Spinal cord (tissue), 10 donors: ENCODE data around the gene FHDC1. TPM values are rescaled to one million over a fixed set of nuclear protein-coding genes. Genes with fewer than 3 reads are reported as not detected.

Experiments
- DNase-seq, 6 donors: peaks; one replicate each; pipeline versions ENCODE4 v3.0.0 to v3.0.0-alpha.2; 2013 to 2015; ENCODE audit warnings: low spot score in 6 of 6, low read depth in 4 of 6
- H3K27ac ChIP-seq: one replicate; pipeline ENCODE4 v1.5.1; 2013; ENCODE audit warnings: low read depth, low read length, control low read depth
- H3K27me3 ChIP-seq: one replicate; pipeline ENCODE4 v1.6.1; 2013; ENCODE audit warnings: low read length; ENCODE audit not compliant: control insufficient read depth, insufficient read depth
- H3K36me3 ChIP-seq: one replicate; pipeline ENCODE4 v1.6.1; 2013; ENCODE audit warnings: low read length; ENCODE audit not compliant: control insufficient read depth, insufficient read depth
- H3K4me1 ChIP-seq: one replicate; pipeline ENCODE4 v1.6.1; 2013; ENCODE audit warnings: low read length; ENCODE audit not compliant: control insufficient read depth, insufficient read depth
- H3K4me3 ChIP-seq: one replicate; pipeline ENCODE4 v1.5.1; 2013; ENCODE audit warnings: low read depth, low read length, control low read depth
- H3K9me3 ChIP-seq: one replicate; pipeline ENCODE4 v1.6.1; 2013; ENCODE audit warnings: low read length; ENCODE audit not compliant: control insufficient read depth, insufficient read depth
- WGBS: methylation state at CpG from one replicate; pipeline ENCODE4 v1.1.5; 2013; ENCODE audit warnings: missing lambda C conversion rate; ENCODE audit not compliant: insufficient coverage; 5-methylcytosine and 5-hydroxymethylcytosine counted together
- polyA plus RNA-seq, 2 donors: library from polyadenylated mRNA; unstranded; fragments of 120-200 nt; gene quantifications; one replicate each; pipeline ENCODE4 v1.2.1, GENCODE V29; 2013; ENCODE audit not compliant: insufficient read length in 2 of 2
- total RNA-seq, 2 donors: library from RNA; depleted of rRNA in 1 of 2; stranded (reverse); fragments of 120-200 nt in 1 of 2; fragments of >200 nt in 1 of 2; gene quantifications; one replicate each; pipeline versions ENCODE4 v1.2.3 to v1.2.4, GENCODE V29; 2013 to 2014
- donor health status: healthy.

Gene FHDC1
- total and polyA plus RNA-seq, 4 donors: 2.5 to 8.1 (median 5.9) TPM

DNA sequence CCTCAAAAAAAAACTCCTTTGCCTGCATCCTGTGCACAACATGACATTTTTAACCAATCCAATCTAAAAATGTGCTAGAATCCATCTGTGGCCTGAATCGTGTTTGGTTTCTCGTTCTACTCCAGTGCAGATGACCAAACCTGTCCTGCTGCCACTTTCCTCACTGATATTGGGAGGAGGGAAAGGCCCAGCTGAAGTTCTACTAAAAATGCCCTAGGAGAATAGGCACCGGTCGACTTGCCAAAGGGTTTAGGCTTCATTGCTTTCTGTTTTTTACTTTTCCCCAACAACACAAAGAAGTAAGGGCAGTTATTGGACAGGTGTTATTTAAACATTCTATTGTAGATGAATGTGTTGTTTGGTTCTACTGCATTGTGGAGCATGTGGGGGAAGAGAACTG, 7.8 kb upstream of the FHDC1 start:
- DNase-seq: no peak
- Histone ChIP-seq H3K27ac (no peak overlapping the region), H3K4me1 (no peaks in the 10 kb centered on the region), H3K9me3 (no peaks in the 10 kb centered on the region), H3K36me3 (no peaks in the 10 kb centered on the region), H3K4me3 (no peak overlapping the region), H3K27me3 (peaks cover 2% of the 10 kb centered on the region)
- no CpG with 5 or more reads among the region's 4 CpGs for WGBS

DNA sequence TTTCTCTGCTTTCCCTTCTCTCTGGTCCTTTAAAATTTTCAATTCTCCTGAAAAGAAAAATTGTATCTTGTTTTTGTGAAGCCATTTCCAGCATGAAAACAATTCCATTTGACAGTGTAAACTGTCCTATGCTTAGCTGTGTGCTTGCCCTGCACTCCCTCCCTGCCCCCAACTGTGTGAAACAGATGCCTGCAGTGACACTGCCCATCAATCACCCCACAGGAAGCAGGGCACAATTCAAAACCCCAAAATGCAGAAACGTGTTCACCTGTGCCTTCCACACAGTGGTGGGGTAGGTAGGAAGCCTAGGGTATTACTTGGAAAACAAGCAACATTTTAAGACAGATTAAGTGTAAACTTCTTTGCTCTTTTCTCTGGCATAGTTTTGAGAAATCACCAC, 6.2 kb upstream of the FHDC1 start:
- Histone ChIP-seq H3K36me3 (no peaks in the 10 kb centered on the region), H3K27me3 (peaks cover 6% of the 10 kb centered on the region), H3K4me3 (no peak overlapping the region), H3K27ac (no peak overlapping the region), H3K9me3 (no peaks in the 10 kb centered on the region), H3K4me1 (no peaks in the 10 kb centered on the region)
- WGBS: no CpG with 5 or more reads among the region's 1 CpG
- DNase-seq: no peak

DNA sequence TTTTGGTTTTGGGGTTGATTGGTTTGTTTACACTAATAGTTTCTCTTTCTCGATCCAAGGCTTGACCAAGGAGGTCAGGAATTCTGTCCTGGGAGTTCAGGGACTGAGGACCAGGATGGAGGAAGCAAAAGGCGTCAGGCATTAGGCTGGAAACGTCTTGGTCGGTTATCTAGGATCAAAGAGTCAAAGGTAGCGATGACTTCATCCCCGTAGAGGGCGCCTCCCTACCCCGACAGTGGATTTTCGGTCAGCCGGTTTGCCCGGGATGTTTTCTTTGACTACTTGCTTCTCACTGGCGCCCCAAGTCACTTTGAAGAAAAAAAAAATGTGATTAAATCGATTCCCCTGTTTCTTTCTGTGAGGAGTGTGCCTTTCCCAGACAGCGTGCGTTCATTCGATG, 980 bp upstream of the FHDC1 start:
- DNase-seq: peak in 2 of 6 donors; percentile 22 to 54

DNA sequence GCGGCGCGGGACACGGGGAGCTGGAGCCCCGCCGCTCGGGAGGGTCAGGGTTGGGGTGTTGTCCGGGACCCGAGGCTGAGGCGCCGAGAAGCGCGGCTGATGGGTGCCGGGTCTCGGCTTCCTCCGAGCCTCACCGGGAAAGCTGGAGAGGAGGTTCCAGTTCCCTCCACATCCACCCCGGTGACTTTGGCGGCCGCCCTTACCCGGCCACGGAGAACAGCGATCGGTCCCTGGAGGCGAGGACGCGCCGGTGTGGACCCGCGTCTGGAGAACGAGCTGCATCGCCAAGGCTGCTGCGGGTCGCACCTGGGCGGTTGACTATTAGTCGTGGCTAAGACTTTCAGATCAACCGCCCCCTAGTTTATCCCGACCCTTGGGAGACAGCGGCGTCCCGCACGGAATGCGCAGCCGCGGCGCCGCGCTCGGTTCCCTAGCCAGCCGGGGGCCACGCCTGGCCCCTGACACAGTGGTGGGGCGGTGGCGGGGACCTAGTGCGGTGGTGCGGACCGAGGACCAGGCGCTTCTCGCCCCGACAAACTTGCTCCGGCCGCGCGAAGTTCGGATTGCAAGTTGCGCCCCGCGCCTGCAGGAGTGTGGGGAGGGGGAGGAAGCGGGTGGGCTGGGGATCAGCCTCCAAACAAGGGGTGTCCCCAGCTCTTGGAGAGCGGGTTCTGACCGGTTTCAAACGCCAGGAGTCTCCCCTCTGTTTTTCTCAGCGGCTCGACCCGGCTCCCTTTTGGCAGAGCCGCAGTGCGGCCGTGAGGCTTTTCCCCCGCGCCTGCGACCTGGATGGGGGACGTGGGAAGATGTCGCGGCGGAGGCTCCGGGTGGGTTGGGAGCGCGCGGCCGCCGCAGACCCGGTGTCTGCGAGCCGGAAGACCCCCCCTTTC, 568 bp downstream of the FHDC1 start:
- Histone ChIP-seq H3K4me1 (peaks cover 30% of the 10 kb centered on the region), H3K9me3 (no peaks in the 10 kb centered on the region), H3K27ac (peak overlapping the region; percentile 25), H3K4me3 (peak overlapping the region; percentile 69), H3K27me3 (peaks cover 27% of the 10 kb centered on the region), H3K36me3 (no peaks in the 10 kb centered on the region)
- WGBS: under 1% methylated on average over 77 of the region's 93 CpGs
- peak in 4 of 6 donors; percentile 3 to 69 (median 39) for DNase-seq

More for the DNA sequence above, 980 bp upstream of the FHDC1 start:
- WGBS: 23% methylated on average over 14 of the region's 16 CpGs
- Histone ChIP-seq H3K27me3 (peaks cover 27% of the 10 kb centered on the region), H3K36me3 (no peaks in the 10 kb centered on the region), H3K4me3 (peak overlapping the region; percentile 69), H3K4me1 (peaks cover 30% of the 10 kb centered on the region), H3K9me3 (no peaks in the 10 kb centered on the region), H3K27ac (no peak overlapping the region)

DNA sequence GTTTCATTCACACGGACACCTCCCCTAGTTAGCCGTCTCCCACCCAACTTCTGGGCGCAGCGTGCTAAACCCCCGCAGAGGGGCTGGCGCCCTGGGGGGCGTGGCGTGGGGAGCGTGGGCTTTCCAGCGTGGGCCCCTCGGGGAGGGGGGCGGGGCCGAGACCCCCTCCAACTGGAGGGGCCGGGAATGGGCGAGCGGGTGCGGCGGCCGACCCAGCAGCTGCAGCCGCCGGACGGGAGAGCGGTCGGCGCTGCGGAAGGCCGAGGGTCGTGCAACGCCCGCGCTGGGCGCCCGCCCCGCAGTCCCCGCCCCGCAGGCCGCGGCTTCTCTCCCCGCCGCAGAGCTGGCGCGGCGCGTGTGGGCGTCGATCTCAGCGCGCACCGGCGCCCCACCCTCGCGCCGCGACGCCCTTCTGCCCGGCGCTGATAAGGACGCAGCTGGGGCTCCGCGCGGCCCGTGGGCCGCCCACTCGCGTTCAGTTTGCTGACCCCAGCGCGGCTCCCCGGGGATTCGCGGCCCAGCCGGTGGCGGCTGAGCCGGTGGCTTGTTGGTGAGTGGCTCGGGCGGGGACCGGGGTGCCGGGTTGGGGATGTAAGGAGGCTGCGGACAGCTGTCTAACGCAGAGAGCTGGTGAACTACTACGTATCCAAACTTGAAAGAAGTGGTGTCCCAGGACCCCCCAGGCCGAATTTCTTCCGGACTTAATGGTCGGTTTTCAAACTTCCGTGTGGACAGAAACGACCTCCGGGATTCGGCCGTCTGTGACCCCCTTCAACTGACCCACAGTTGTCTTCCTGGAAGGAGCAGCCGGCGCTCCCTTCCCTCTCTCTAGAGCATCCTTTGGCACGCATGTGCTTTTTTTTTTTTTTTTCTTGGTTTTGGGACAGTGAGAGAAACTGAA, 1.5 kb downstream of the FHDC1 start:
- Histone ChIP-seq H3K36me3 (no peaks in the 10 kb centered on the region), H3K4me3 (peak overlapping the region; percentile 69), H3K27me3 (peaks cover 27% of the 10 kb centered on the region), H3K27ac (peak overlapping the region; percentile 25), H3K4me1 (peaks cover 30% of the 10 kb centered on the region), H3K9me3 (no peaks in the 10 kb centered on the region)
- WGBS: 0% methylated on average over 86 of the region's 91 CpGs
- peak in 3 of 6 donors; percentile 22 to 67 (median 65) for DNase-seq

DNA sequence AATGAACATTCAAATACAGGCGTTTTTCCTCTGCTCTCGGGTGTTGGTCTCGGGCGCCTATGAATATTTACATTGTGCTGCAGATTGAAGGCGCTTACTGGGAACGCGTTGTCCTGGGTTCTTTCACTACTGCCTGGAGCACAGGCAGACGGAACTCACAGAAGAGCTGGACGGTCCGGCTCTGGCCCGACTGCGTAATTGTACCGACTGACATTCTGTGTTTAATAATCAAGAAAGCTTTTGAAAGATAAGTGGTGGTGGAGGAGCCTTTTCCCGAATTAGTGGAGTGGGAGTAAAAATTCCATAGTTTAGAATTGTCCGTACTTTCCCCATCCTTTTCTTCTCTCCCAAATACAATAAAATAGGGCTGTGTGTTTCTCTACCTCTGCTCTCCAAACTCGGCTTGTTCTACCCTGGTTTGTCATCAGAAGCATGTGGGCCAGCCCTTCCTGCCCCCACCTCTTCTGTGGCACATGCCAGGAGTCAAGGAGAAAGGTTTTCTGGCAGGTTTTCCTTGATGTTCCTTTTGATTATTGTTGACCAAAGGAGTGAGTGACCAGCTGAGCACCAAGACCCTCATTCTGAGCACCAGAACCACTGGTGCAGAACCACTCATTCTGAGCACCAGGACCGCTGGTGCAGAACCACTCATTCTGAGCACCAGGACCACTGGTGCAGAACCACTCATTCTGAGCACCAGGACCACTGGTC, 2.3 kb downstream of the FHDC1 start:
- Histone ChIP-seq H3K27ac (no peak overlapping the region), H3K4me3 (peak overlapping the region; percentile 52), H3K9me3 (no peaks in the 10 kb centered on the region), H3K36me3 (no peaks in the 10 kb centered on the region), H3K27me3 (peaks cover 27% of the 10 kb centered on the region), H3K4me1 (peaks cover 30% of the 10 kb centered on the region)
- WGBS: 17% methylated on average over 14 of the region's 17 CpGs
- DNase-seq: no peak

DNA sequence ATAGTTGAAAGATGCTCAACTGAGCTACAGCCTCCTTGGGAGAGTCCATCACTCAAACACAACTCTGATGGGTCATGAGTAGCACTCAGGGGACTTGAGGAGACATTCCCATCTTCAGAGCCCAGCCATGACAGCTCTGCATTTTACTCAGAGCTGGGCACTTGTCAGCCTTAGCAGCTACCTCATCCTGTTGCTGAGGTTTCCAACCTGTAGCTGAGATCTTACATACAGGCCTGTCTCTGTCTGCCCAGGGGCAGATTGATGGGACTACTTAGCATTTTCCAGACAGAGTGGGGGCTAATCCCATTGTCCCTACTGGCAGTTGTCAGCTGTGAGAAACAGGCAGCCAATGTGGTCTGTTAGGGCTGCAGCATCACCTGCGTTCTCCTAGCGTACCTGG, 3.5 kb downstream of the FHDC1 start:
- H3K4me1 ChIP-seq: peaks cover 30% of the 10 kb centered on the region
- WGBS: 67% methylated on average over 1 of the region's 2 CpGs
- no peak for DNase-seq
- no peak overlapping the region for H3K27ac ChIP-seq
- peak overlapping the region; percentile 18 for H3K4me3 ChIP-seq
- H3K27me3 ChIP-seq: peaks cover 25% of the 10 kb centered on the region
- no peaks in the 10 kb centered on the region for H3K36me3 ChIP-seq
- H3K9me3 ChIP-seq: no peaks in the 10 kb centered on the region

DNA sequence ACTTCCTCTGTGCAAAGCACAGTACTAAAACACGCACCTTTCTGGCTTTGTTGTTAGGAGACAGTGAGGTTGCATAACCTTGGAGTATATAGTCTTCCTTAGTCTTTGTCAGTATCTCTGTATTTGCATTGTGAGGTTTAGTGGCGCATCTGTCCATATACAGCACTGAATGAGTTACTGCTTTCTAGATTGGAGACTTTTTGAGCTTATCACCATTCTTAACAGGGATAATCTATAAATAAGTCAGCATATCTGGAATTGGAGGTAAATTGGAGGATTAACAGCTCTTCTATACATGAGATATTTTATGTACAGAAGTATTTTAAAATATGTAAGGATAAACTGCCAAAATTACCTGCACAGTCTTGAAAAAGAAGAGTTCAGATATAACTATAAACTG, 4.3 kb downstream of the FHDC1 start:
- H3K4me3 ChIP-seq: no peak overlapping the region
- no peaks in the 10 kb centered on the region for H3K36me3 ChIP-seq
- H3K9me3 ChIP-seq: no peaks in the 10 kb centered on the region
- DNase-seq: no peak
- H3K27ac ChIP-seq: no peak overlapping the region
- no CpG with 5 or more reads among the region's 2 CpGs for WGBS
- H3K27me3 ChIP-seq: peaks cover 20% of the 10 kb centered on the region
- H3K4me1 ChIP-seq: peaks cover 25% of the 10 kb centered on the region

DNA sequence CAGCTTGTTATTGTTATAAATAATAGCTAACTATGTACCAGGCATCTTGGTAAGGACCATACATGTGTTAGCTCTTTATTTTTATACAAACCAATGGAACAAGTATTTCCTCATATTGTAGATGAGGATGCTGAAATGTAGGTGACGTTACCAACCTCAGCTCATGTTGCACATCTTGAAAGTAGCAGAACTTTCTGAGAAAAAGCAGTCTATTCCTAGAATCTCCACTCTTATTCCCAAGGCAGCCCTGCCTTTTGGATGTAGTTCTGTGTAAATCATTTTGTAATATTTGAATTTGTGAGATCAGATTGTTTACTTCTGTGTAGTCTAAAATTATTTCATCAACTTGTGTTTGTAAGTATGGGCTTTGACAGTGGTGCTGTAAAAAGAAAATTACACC, 5.3 kb downstream of the FHDC1 start:
- no peak overlapping the region for H3K4me3 ChIP-seq
- H3K9me3 ChIP-seq: no peaks in the 10 kb centered on the region
- peaks cover 17% of the 10 kb centered on the region for H3K27me3 ChIP-seq
- H3K27ac ChIP-seq: no peak overlapping the region
- peaks cover 19% of the 10 kb centered on the region for H3K4me1 ChIP-seq
- no peaks in the 10 kb centered on the region for H3K36me3 ChIP-seq
- DNase-seq: no peak
- WGBS: no CpG with 5 or more reads among the region's 1 CpG
